ENCODE data around the gene EFCAB6.

DNA sequence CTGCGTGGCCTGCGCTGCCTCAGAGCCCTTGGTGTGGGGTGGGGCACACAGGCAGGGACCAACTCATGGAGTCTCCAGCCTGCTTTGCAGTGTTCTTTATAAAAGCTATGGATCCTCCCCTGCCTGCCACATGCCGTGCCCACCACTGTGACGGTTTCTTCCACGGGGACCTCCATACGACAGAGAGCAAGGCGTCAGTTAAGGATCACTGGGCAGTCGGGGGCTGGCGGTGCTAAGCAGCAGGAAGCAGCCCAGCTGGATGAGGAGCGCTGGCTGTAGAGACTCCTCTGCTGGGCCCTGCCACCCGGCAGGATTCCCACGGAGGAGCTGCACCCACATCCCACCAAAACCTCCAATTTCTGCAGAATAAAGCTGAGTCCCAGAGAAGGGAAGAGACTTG, 23.1 kb upstream of the EFCAB6 start:
- TF ChIP-seq, protein P1, sequence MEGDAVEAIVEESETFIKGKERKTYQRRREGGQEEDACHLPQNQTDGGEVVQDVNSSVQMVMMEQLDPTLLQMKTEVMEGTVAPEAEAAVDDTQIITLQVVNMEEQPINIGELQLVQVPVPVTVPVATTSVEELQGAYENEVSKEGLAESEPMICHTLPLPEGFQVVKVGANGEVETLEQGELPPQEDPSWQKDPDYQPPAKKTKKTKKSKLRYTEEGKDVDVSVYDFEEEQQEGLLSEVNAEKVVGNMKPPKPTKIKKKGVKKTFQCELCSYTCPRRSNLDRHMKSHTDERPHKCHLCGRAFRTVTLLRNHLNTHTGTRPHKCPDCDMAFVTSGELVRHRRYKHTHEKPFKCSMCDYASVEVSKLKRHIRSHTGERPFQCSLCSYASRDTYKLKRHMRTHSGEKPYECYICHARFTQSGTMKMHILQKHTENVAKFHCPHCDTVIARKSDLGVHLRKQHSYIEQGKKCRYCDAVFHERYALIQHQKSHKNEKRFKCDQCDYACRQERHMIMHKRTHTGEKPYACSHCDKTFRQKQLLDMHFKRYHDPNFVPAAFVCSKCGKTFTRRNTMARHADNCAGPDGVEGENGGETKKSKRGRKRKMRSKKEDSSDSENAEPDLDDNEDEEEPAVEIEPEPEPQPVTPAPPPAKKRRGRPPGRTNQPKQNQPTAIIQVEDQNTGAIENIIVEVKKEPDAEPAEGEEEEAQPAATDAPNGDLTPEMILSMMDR (IDR thresholded peaks at IDR 0.05) = no peak
- TF ChIP-seq POLR2A (IDR thresholded peaks at IDR 0.05) = no peak

All from right lobe of liver (tissue), 4 donors.